HK-2 (cell line): Measurements from ENCODE around the gene ABCF3.
A peak's percentile ranks its signal among the peaks of the same experiment; 100 is the strongest.

Source experiments
- DNase-seq: peaks from one replicate; pipeline ENCODE4 v3.0.0-alpha.2; 2018; ENCODE audit not compliant: unreplicated experiment

The ABCF3 gene

DNA sequence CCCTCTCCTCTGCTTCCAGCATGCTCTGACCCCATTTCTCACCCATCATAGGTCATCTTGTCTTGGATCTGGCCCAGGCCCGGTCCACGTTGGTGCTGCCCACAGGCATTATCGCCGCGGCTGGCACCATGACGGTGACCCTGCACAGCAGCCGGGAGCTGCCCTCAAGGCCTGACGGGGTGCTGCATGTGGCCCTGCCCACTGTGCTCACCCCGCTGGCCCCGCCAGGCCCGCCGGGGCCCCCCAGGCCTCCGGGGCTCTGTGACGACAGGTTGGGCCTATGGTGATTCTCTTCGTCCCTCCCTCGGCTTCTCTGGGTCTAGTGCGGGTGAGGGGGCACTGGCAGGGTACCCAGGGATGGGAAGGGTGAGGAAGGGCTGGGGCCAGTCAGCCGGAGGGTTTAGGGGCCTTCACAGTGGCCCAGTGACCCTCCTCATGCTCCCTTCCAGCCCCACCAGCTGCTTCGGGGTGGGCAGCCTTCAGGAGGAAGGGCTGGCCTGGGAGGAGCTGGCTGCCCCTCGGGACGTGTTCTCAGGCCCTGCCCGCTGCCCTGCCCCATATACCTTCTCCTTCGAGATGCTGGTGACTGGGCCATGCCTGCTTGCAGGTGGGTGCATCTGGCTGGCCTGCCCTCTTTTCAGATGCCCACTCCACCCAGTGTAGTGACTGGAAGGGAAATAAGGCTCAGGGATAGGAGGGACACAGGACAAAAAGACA lies 47.3 kb downstream of the ABCF3 start:
- no peak for DNase-seq

DNA sequence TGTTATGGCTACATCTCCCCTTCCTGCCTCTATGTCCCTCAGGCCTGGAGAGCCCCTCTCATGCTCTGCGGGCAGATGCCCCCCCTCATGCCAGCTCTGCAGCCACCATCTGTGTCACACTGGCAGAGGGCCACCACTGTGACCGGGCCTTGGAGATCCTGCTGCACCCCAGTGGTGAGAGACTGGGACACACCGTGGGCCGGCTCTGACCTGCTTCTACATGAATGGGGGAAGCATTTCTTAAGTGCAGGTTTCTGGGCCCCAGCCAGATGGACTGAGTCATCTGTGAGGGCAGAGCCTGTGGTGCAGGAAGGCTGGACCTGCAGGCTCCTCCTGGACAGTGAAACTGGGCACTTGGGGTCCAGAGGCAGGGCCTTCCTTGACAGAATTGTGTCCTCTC lies 48.2 kb downstream of the ABCF3 start:
- peak; percentile 89 for DNase-seq

GRCh38 chr3:184234671-184235380 lies 48.8 kb downstream of the ABCF3 start:
- DNase-seq, result no peak

DNA sequence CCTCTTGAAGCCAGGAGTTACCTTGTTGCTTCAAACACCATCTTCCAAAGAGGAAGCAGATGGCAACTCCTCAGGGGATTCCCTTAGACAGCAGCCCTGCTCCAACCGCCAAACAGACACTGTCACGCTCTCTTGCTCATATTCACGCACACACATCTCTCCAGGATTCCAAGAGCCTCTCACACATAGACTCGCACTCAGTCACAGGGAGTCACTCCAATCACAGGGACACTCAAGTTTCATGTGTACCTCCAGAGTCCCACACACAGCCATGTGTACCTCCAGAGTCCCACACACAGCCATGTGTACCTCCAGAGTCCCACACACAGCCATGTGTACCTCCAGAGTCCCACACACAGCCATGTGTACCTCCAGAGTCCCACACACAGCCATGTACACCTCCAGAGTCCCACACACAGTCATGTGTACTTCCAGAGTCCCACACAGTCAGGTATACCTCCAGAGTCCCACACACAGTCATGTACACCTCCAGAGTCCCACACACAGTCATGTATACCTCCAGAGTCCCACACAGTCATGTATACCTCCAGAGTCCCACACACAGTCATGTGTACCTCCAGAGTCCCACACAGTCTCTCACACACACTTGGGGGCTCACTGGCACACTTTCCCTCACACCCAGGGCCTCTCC lies 49.5 kb downstream of the ABCF3 start:
- DNase-seq, result no peak

DNA sequence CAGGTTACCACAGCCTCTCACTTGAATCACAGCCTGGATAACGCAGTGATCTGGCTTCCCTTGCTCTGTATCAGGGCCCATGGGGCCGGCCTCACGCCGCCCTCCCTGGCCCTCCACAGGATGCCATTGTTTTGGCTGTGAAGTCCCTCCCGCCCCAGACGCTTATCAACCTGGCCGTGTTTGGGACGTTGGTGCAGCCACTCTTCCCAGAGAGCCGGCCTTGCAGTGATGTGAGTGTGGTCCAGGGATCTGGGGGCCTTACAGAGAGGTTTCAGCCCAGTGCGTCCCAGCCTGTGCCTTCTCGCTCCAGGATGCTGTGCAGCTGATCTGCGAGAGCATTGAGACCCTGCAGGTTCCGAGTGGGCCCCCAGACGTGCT lies 50.0 kb downstream of the ABCF3 start:
- DNase-seq, result no peak

- DNase-seq, result no peak
These were observed 50.6 kb downstream of the ABCF3 start for GRCh38 chr3:184236636-184237035.

DNA sequence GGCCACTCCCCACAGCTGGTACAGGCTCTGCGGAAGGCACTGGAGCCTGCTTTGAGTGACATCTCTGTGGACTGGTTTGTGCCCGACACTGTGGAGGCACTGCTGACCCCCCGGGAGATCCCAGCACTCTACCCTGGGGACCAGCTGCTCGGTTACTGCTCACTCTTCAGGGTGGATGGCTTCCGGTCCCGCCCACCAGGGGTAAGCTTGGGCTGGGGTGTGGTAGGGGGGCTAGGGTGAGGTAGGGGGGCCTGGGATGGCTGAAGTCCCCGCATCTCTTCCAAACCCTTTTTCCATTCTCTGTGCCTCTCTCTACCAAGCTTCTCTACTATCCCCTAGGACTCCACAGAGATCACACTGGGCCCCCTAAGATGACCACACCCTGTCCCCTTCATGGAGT lies 51.2 kb downstream of the ABCF3 start:
- no peak for DNase-seq

DNA sequence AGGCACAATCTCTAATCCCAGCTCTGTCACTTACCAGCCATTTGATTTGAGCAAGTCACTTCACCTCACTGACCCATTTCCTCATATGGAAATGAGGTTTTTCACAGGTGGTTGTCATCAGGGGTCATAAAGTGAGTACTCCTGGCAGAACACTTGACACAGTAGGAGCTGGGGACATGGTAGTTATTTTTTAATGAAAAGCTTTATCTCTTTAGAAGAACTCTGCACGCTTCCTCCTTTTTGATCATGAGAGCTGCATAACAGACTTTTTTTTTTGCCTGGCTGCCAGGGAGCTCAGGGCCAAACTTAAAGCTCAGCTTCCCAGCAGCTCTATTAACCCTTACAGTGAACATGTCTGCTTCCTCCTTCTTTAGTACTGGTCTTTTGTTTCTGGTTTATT lies 51.8 kb downstream of the ABCF3 start:
- DNase-seq, result no peak

GRCh38 chr3:184238246-184238818 lies 52.3 kb downstream of the ABCF3 start:
- no peak for DNase-seq

DNA sequence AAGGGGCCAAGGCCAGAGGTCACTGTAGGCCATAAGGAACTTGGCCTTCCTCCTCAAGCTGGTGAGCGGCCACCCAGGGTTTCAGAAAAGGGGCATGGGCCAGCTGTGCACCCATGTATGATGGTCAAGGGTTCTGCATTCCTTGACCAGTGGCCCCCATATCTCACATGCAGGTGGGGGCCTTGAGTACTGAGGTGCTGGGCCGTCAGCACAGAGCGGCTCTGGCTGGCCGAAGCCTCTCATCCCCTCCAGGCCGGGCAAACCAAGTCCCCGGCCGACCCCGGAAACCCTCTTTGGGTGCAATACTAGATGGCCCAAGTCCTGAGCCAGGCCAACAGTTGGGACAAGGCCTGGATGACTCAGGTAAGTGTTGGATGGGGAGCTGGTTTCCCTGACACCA lies 53.2 kb downstream of the ABCF3 start:
- DNase-seq, result no peak

GRCh38 chr3:184239708-184240107 lies 53.7 kb downstream of the ABCF3 start:
- no peak for DNase-seq

DNA sequence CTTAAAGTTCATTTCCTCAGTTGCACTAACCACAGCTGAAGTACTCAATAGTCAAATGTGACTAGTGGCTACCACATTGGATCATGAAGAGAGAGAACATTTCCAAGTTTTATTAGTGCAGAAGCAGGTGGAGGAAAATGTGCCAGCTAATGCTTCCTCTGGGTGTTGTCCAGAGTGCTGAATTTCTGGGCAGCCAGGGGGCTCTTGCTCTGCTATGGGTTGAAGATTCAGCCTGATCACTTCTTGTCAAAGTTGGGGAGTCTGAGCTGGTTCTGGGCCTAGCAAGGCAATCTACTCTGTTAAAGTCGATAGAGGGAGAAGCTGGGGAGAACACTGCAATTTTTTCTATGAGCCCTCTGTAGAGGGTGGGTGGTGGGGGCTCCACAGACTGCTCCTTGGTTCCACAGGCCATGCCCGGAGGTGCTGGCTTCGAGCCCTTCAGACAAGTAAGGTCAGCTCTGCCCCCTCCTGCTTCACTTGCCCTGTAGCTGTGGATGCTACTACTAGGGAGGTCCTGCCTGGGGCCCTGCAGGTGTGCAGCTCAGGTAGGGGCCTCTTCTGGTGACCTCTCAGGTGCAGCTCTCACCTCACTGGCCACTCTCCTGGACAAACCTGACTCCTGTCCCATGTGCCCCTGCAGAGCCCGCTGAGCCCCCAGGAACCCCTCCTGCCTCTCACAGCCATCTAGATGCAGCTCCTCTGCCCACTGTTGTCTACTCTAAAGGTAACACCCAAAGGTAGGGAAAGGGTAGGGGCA lies 54.6 kb downstream of the ABCF3 start:
- DNase-seq, result no peak

GRCh38 chr3:184241141-184241446 lies 55.1 kb downstream of the ABCF3 start:
- DNase-seq, result no peak

- DNase-seq, result no peak
These were observed 55.7 kb downstream of the ABCF3 start for GRCh38 chr3:184241447-184242296.

- no peak for DNase-seq
These were observed 56.3 kb downstream of the ABCF3 start for GRCh38 chr3:184242297-184242685.
